Caki2 (cell line): ENCODE measurements around the gene SRPK3. TPM values are rescaled to one million over a fixed set of nuclear protein-coding genes. Genes with fewer than 3 reads are reported as not detected.
"Not testable (repeated sequence)": the region's sequence is repeated elsewhere in the genome, so short reads cannot be mapped to it uniquely, and the experiment has no call there.

Experiments used
- DNase-seq: peaks from one replicate; pipeline ENCODE4 v3.0.0-alpha.2; 2015; ENCODE audit warnings: low read depth
- in situ Hi-C: cut with HindIII; loops from 2 replicates; pipeline ENCODE4 v1.10.0; 2016; ENCODE audit warnings: low sequenced_read_pairs, low pct_unique_long_range_greater_than_20kb, mixed read lengths
- total RNA-seq: library from RNA; depleted of rRNA; stranded (reverse); fragments of >200 nt; shearing (Covaris generic); gene quantifications from 2 replicates; pipeline ENCODE4 v1.2.3, GENCODE V29; 2014; ENCODE audit warnings: low replicate concordance; rRNA removed

The SRPK3 gene
- total RNA-seq, result 0.29 TPM in 1 of 2 replicates, not detected in the other

GRCh38 chrX:153780678-153781427 lies at the start of gene SRPK3:
SRPK3 (plus strand) TSS chrX:153781041; CDS start chrX:153781087, 46 bp downstream.
- in situ Hi-C loops, result no loop called here

GRCh38 chrX:153731117-153731844 lies 49.6 kb upstream of the SRPK3 start:
- in situ Hi-C loops, result no loop called here

More at GRCh38 chrX:153780678-153781427, at the start of gene SRPK3:
- DNase-seq, result no peak

GRCh38 chrX:153731845-153732215 lies 49.0 kb upstream of the SRPK3 start:
- in situ Hi-C loops, result no loop called here
- no peak for DNase-seq

More at GRCh38 chrX:153731117-153731844, 49.6 kb upstream of the SRPK3 start:
- DNase-seq, result no peak

GRCh38 chrX:153732401-153732800 lies 48.4 kb upstream of the SRPK3 start:
- DNase-seq, result no peak
- in situ Hi-C loops, result no loop called here

GRCh38 chrX:153733651-153734240 lies 47.1 kb upstream of the SRPK3 start:
- in situ Hi-C loops, result no loop called here

GRCh38 chrX:153734871-153735270 lies 46.0 kb upstream of the SRPK3 start:
- in situ Hi-C loops, result no loop called here
- no peak for DNase-seq

More at GRCh38 chrX:153733651-153734240, 47.1 kb upstream of the SRPK3 start:
- no peak for DNase-seq

GRCh38 chrX:153735274-153735673 lies 45.6 kb upstream of the SRPK3 start:
- DNase-seq, result no peak
- in situ Hi-C loops, result no loop called here

- DNase-seq, result no peak
- in situ Hi-C loops, result no loop called here
These were observed 44.6 kb upstream of the SRPK3 start for GRCh38 chrX:153736071-153736820.

GRCh38 chrX:153736871-153737441 lies 43.9 kb upstream of the SRPK3 start:
- in situ Hi-C loops, result no loop called here

GRCh38 chrX:153738056-153738605 lies 42.7 kb upstream of the SRPK3 start:
- DNase-seq, result no peak
- in situ Hi-C loops, result no loop called here

More at GRCh38 chrX:153736871-153737441, 43.9 kb upstream of the SRPK3 start:
- no peak for DNase-seq

- in situ Hi-C loops, result no loop called here
- DNase-seq, result no peak
These were observed 40.9 kb upstream of the SRPK3 start for GRCh38 chrX:153739754-153740486.

- in situ Hi-C loops, result no loop called here
- no peak for DNase-seq
These were observed 40.1 kb upstream of the SRPK3 start for GRCh38 chrX:153740631-153741222.

- no peak for DNase-seq
- in situ Hi-C loops, result no loop called here
These were observed 39.4 kb upstream of the SRPK3 start for GRCh38 chrX:153741446-153741845.

GRCh38 chrX:153742111-153742510 lies 38.7 kb upstream of the SRPK3 start:
- DNase-seq, in situ Hi-C loops: not testable (repeated sequence)

GRCh38 chrX:153742796-153743467 lies 37.9 kb upstream of the SRPK3 start:
- DNase-seq, in situ Hi-C loops: not testable (repeated sequence)

- in situ Hi-C loops, result not testable (repeated sequence)
- peak; percentile 74 for DNase-seq
These were observed 37.2 kb upstream of the SRPK3 start for GRCh38 chrX:153743468-153744209.
